CD4-positive, alpha-beta memory T cell (primary cell): ENCODE results near the gene EXD2. TPM values are rescaled to one million over a fixed set of nuclear protein-coding genes. Genes with fewer than 3 reads are reported as not detected.
"Not testable (repeated sequence)": the region's sequence is repeated elsewhere in the genome, so short reads cannot be mapped to it uniquely, and the experiment has no call there.

Experiments used
- CTCF ChIA-PET: fragments of 350-600 bp; sonication (Branson Sonifier 250); formaldehyde crosslinking; loops from one replicate; lab custom pipeline; 2021; ENCODE audit warnings: inconsistent platforms; ENCODE audit not compliant: partially characterized antibody; lab: Charles Lee
- POLR2A ChIA-PET: fragments of 350-600 bp; sonication (Branson Sonifier 250); formaldehyde crosslinking; loops from one replicate; lab custom pipeline; 2021; ENCODE audit not compliant: partially characterized antibody; lab: Charles Lee
- DNase-seq, 5 donors: peaks; one replicate each; pipeline versions ENCODE4 v3.0.0 to v3.0.0-alpha.2; 2020 to 2022; ENCODE audit warnings: mixed read lengths in 1 of 5
- H3K27ac ChIP-seq: one replicate; pipeline ENCODE4 v1.7.0; 2013; ENCODE audit warnings: low read depth, low read length
- H3K27me3 ChIP-seq: 2 replicates; pipeline ENCODE4 v1.7.0; 2013; ENCODE audit warnings: mild to moderate bottlenecking, low read length, moderate library complexity; ENCODE audit not compliant: insufficient read depth
- H3K36me3 ChIP-seq: 2 replicates; pipeline ENCODE4 v1.7.0; 2013; ENCODE audit warnings: mild to moderate bottlenecking, low read length, moderate library complexity; ENCODE audit not compliant: insufficient read depth
- H3K4me1 ChIP-seq: 2 replicates; pipeline ENCODE4 v1.7.0; 2013; ENCODE audit warnings: mild to moderate bottlenecking, low read length, moderate library complexity; ENCODE audit not compliant: insufficient read depth
- H3K4me3 ChIP-seq, 2 donors: one replicate each; pipeline ENCODE4 v1.7.0; 2013; ENCODE audit warnings: low read length in 2 of 2, mild to moderate bottlenecking in 1 of 2
- H3K9me3 ChIP-seq, 2 donors: one replicate each; pipeline ENCODE4 v1.7.0; 2013; ENCODE audit warnings: low read length in 2 of 2, control low read depth in 1 of 2; ENCODE audit not compliant: control insufficient read depth in 1 of 2
- H3K27ac Mint-ChIP-seq, 7 donors: one replicate each; pipeline ENCODE4 v1.8.0; 2020 to 2021; ENCODE audit warnings: mixed read lengths in 7 of 7, mild to moderate bottlenecking in 6 of 7, inconsistent platforms in 3 of 7, moderate library complexity in 3 of 7
- H3K27me3 Mint-ChIP-seq, 2 donors: one replicate each; pipeline ENCODE4 v1.8.0; 2020 to 2021; ENCODE audit warnings: mixed read lengths in 2 of 2
- H3K36me3 Mint-ChIP-seq, 2 donors: one replicate each; pipeline ENCODE4 v1.8.0; 2020 to 2021; ENCODE audit warnings: mixed read lengths in 2 of 2, inconsistent platforms in 1 of 2, mild to moderate bottlenecking in 1 of 2
- H3K4me1 Mint-ChIP-seq, 4 donors: one replicate each; pipeline ENCODE4 v1.8.0; 2020 to 2021; ENCODE audit warnings: mixed read lengths in 4 of 4, mild to moderate bottlenecking in 1 of 4
- H3K4me3 Mint-ChIP-seq, 8 donors: one replicate each; pipeline ENCODE4 v1.8.0; 2020 to 2021; ENCODE audit warnings: mixed read lengths in 8 of 8, mild to moderate bottlenecking in 7 of 8, moderate library complexity in 6 of 8, inconsistent platforms in 3 of 8
- H3K9me3 Mint-ChIP-seq, 8 donors: one replicate each; pipeline ENCODE4 v1.8.0; 2020 to 2021; ENCODE audit warnings: mixed read lengths in 8 of 8, mild to moderate bottlenecking in 5 of 8, inconsistent platforms in 3 of 8, moderate library complexity in 1 of 8
- intact Hi-C: fragments of 100-400 bp; cut with micrococcal nuclease; formaldehyde crosslinking; loops from one replicate; pipeline ENCODE4 v1.15.1; 2023
- polyA plus RNA-seq, 2 donors: library from polyadenylated mRNA; unstranded; fragments of 300-500 nt; fragmentation: Illumina TruSeq; gene quantifications; one replicate each; pipeline ENCODE4 v1.2.3, GENCODE V29; 2021
- total RNA-seq, 2 experiments: library from RNA; stranded (reverse); gene quantifications; one replicate each; pipeline ENCODE4 v1.2.3, GENCODE V29; 2021

The EXD2 gene
- total and polyA plus RNA-seq, 4 experiments from 2014 or later = 4.6 to 15.7 (median 11.6) TPM

- CTCF ChIA-PET = no interaction called here
Measured at GRCh38 chr14:69161590-69161989, 29.7 kb upstream of the EXD2 start.

GRCh38 chr14:69165787-69166186 is 25.5 kb upstream of the EXD2 start:
- H3K36me3 Mint-ChIP-seq, H3K4me3 ChIP-seq, H3K27me3 ChIP-seq, intact Hi-C loops, H3K9me3 ChIP-seq, H3K4me1 ChIP-seq, H3K27ac ChIP-seq, DNase-seq, CTCF ChIA-PET, H3K4me3 Mint-ChIP-seq, H3K36me3 ChIP-seq, H3K4me1 Mint-ChIP-seq, H3K27ac Mint-ChIP-seq, POLR2A ChIA-PET: not testable (repeated sequence)
- peaks cover 12 to 13% of the 10 kb centered on the region in 2 donors for H3K27me3 Mint-ChIP-seq
- peaks cover 5 to 32% (median 20%) of the 10 kb centered on the region in 8 donors for H3K9me3 Mint-ChIP-seq

More at GRCh38 chr14:69161590-69161989, 29.7 kb upstream of the EXD2 start:
- H3K4me1 Mint-ChIP-seq = no peaks in the 10 kb centered on the region
- H3K9me3 Mint-ChIP-seq = peaks cover 5 to 32% (median 20%) of the 10 kb centered on the region in 8 donors
- no peak overlapping the region for H3K27ac ChIP-seq
- H3K27ac Mint-ChIP-seq = no peak overlapping the region
- no peaks in the 10 kb centered on the region for H3K36me3 ChIP-seq
- H3K4me3 Mint-ChIP-seq = no peak overlapping the region
- peaks cover 13% of the 10 kb centered on the region in 2 donors for H3K27me3 Mint-ChIP-seq
- H3K27me3 ChIP-seq = no peaks in the 10 kb centered on the region
- H3K4me1 ChIP-seq = no peaks in the 10 kb centered on the region
- POLR2A ChIA-PET = no interaction called here
- H3K4me3 ChIP-seq = no peak overlapping the region
- no peaks in the 10 kb centered on the region for H3K9me3 ChIP-seq
- DNase-seq = no peak
- intact Hi-C loops = no loop called here
- H3K36me3 Mint-ChIP-seq = peaks cover 1 to 6% of the 10 kb centered on the region in 2 donors

GRCh38 chr14:69170839-69171238 is 20.5 kb upstream of the EXD2 start:
- CTCF ChIA-PET = no interaction called here
- intact Hi-C loops = no loop called here
- no peaks in the 10 kb centered on the region for H3K36me3 Mint-ChIP-seq
- no peak for DNase-seq
- no peak overlapping the region for H3K4me3 ChIP-seq
- POLR2A ChIA-PET = no interaction called here
- no peaks in the 10 kb centered on the region for H3K9me3 ChIP-seq
- no peak overlapping the region for H3K27ac ChIP-seq
- H3K36me3 ChIP-seq = no peaks in the 10 kb centered on the region
- no peaks in the 10 kb centered on the region for H3K4me1 ChIP-seq
- H3K9me3 Mint-ChIP-seq = peaks cover 0 to 1% (median 0%) of the 10 kb centered on the region in 8 donors
- no peaks in the 10 kb centered on the region for H3K27me3 ChIP-seq
- no peaks in the 10 kb centered on the region for H3K27me3 Mint-ChIP-seq
- no peak overlapping the region for H3K4me3 Mint-ChIP-seq
- no peaks in the 10 kb centered on the region for H3K4me1 Mint-ChIP-seq
- H3K27ac Mint-ChIP-seq = no peak overlapping the region

GRCh38 chr14:69171569-69171968 is 19.7 kb upstream of the EXD2 start:
- CTCF ChIA-PET = no interaction called here
- DNase-seq = no peak
- POLR2A ChIA-PET = no interaction called here

GRCh38 chr14:69175130-69175529 is 16.2 kb upstream of the EXD2 start:
- CTCF ChIA-PET = no interaction called here

More at GRCh38 chr14:69171569-69171968, 19.7 kb upstream of the EXD2 start:
- Mint-ChIP-seq H3K4me3 (no peak overlapping the region), H3K9me3 (no peaks in the 10 kb centered on the region), H3K4me1 (no peaks in the 10 kb centered on the region), H3K27me3 (no peaks in the 10 kb centered on the region), H3K36me3 (no peaks in the 10 kb centered on the region), H3K27ac (no peak overlapping the region)
- H3K4me1 ChIP-seq = no peaks in the 10 kb centered on the region
- no peaks in the 10 kb centered on the region for H3K27me3 ChIP-seq
- H3K9me3 ChIP-seq = no peaks in the 10 kb centered on the region
- H3K27ac ChIP-seq = no peak overlapping the region
- H3K4me3 ChIP-seq = no peak overlapping the region
- H3K36me3 ChIP-seq = no peaks in the 10 kb centered on the region
- intact Hi-C loops = no loop called here

GRCh38 chr14:69181491-69181890 is 9.8 kb upstream of the EXD2 start:
- Histone ChIP-seq H3K4me1 (no peaks in the 10 kb centered on the region), H3K27ac (no peak overlapping the region), H3K27me3 (no peaks in the 10 kb centered on the region), H3K9me3 (no peaks in the 10 kb centered on the region), H3K4me3 (no peak overlapping the region), H3K36me3 (no peaks in the 10 kb centered on the region)
- Mint-ChIP-seq H3K4me3 (no peak overlapping the region), H3K4me1 (no peaks in the 10 kb centered on the region), H3K27me3 (peaks cover 1 to 2% of the 10 kb centered on the region in 2 donors), H3K9me3 (peaks cover 0 to 1% (median 0%) of the 10 kb centered on the region in 8 donors), H3K36me3 (no peaks in the 10 kb centered on the region), H3K27ac (no peak overlapping the region)
- ChIA-PET CTCF (no interaction called here), POLR2A (no interaction called here)
- no peak for DNase-seq
- intact Hi-C loops = no loop called here

More at GRCh38 chr14:69175130-69175529, 16.2 kb upstream of the EXD2 start:
- Mint-ChIP-seq H3K27ac (no peak overlapping the region), H3K27me3 (no peaks in the 10 kb centered on the region), H3K4me3 (no peak overlapping the region), H3K4me1 (no peaks in the 10 kb centered on the region), H3K9me3 (peaks cover 0 to 1% (median 0%) of the 10 kb centered on the region in 8 donors), H3K36me3 (no peaks in the 10 kb centered on the region)
- H3K4me3 ChIP-seq = no peak overlapping the region
- no peak overlapping the region for H3K27ac ChIP-seq
- no peaks in the 10 kb centered on the region for H3K27me3 ChIP-seq
- intact Hi-C loops = no loop called here
- no peaks in the 10 kb centered on the region for H3K4me1 ChIP-seq
- H3K36me3 ChIP-seq = no peaks in the 10 kb centered on the region
- no peak for DNase-seq
- POLR2A ChIA-PET = no interaction called here
- H3K9me3 ChIP-seq = no peaks in the 10 kb centered on the region

- H3K27ac ChIP-seq, H3K36me3 ChIP-seq, H3K4me3 ChIP-seq, H3K4me3 Mint-ChIP-seq, CTCF ChIA-PET, POLR2A ChIA-PET, H3K4me1 ChIP-seq, DNase-seq, H3K27ac Mint-ChIP-seq, H3K27me3 Mint-ChIP-seq, H3K9me3 Mint-ChIP-seq, H3K9me3 ChIP-seq, intact Hi-C loops, H3K36me3 Mint-ChIP-seq, H3K4me1 Mint-ChIP-seq, H3K27me3 ChIP-seq: not testable (repeated sequence)
Measured at GRCh38 chr14:69182580-69182979, 8.7 kb upstream of the EXD2 start.

GRCh38 chr14:69183735-69184134 is 7.6 kb upstream of the EXD2 start:
- intact Hi-C loops = no loop called here
- Histone ChIP-seq H3K4me3 (no peak overlapping the region), H3K36me3 (no peaks in the 10 kb centered on the region), H3K4me1 (no peaks in the 10 kb centered on the region), H3K9me3 (no peaks in the 10 kb centered on the region), H3K27ac (no peak overlapping the region), H3K27me3 (no peaks in the 10 kb centered on the region)
- H3K36me3 Mint-ChIP-seq = no peaks in the 10 kb centered on the region
- no peak overlapping the region for H3K4me3 Mint-ChIP-seq
- no peaks in the 10 kb centered on the region for H3K4me1 Mint-ChIP-seq
- H3K27ac Mint-ChIP-seq = no peak overlapping the region
- CTCF ChIA-PET = no interaction called here
- H3K9me3 Mint-ChIP-seq = no peaks in the 10 kb centered on the region
- POLR2A ChIA-PET = no interaction called here
- no peak for DNase-seq
- peaks cover 1 to 2% of the 10 kb centered on the region in 2 donors for H3K27me3 Mint-ChIP-seq
